Right renal pelvis (tissue), 4 donors: ENCODE data around the gene VIPR1. TPM values are rescaled to one million over a fixed set of nuclear protein-coding genes. Genes with fewer than 3 reads are reported as not detected.

Source experiments
- DNase-seq, 4 donors: peaks; one replicate each; pipeline ENCODE4 v3.0.0-alpha.2; 2013; ENCODE audit warnings: low read depth in 4 of 4, low spot score in 3 of 4, missing footprints in 1 of 4
- polyA plus RNA-seq, 4 donors: library from polyadenylated mRNA; unstranded; fragments of 120-200 nt; gene quantifications; one replicate each; pipeline ENCODE4 v1.2.1, GENCODE V29; 2013; ENCODE audit not compliant: insufficient read length in 4 of 4

VIPR1 gene
- polyA plus RNA-seq, 4 donors, result 1.1 to 2.5 (median 1.8) TPM

DNA sequence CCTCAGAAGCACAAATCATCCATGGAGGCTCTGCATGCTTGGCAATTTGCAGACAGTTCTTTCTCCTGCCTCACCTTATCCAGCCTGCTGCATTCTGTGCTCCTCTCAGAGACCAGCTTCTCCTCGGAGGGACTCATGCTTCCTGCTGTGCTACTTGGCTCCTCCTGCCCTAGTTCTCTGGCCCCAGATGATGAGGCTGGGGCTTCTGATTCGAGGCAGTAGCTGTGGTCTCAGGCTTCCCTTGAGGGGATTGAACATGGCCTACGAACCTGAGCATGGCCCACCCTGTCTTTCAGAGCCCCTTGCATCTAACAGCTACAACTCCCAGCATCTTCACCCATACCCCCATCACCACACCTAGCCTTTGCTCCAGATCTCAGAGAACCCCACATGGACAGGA lies 6.7 kb downstream of the VIPR1 start:
- DNase-seq, result no peak

DNA sequence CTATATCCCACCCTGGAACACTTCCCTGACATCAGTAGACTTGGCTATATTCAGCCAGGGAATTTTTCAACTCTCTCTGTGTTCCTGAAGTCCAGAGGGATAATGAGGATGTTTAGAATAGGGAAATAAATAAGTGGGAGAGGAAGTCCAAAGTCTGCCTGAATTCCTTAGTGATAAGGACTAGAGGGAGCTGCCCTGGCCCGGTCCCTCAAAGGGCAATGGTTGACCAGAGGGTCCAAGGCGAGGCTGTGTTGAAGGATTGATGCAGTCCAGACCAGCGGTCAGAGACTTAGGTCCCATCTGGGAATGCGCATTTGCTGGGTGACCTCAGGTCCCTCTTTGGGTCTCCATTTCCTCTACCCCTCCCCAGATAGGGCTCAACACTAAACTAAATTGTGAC lies 7.9 kb downstream of the VIPR1 start:
- DNase-seq, result no peak

DNA sequence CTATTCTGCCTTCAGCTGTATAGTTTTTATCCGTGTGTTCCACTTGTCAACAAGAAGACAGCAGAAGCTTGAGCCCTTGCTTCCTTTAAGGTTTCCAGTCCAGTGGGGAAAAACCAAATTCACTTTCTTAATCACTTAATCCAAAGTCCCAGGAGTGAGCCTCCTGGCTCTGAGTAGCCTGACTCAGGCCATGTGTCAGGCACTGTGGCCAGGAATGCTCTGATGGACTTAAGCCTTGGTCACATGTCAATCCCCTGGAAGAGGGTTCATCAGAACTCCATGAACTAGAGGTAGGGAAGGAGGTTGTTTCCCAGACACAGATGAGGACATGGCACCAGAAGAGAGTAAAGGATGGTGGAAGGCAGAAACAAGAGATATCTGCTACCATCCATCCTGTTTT lies 8.8 kb downstream of the VIPR1 start:
- no peak for DNase-seq

GRCh38 chr3:42511736-42512135 lies 9.3 kb downstream of the VIPR1 start:
- no peak for DNase-seq

DNA sequence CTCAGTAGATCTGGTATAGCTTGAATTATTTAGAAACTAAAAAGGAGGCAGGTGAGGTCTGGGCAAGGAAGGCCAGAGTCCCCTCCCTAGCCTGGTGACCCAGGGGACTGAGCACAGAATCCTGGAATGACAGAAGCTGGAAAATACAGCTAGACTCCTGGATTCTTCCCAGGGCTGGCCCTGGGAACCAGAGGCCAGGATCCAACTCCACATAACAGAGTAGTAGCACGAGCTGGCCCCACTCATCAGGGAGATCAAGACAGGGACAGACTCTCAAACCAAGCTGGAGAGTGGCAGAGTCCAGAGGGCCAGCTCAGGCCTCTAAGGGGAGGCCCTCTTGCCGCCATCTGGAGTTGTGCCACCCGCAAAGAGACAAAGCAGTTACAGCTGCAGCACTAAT lies 10.7 kb downstream of the VIPR1 start:
- no peak for DNase-seq

- no peak for DNase-seq
Observed at GRCh38 chr3:42513521-42513920, 11.1 kb downstream of the VIPR1 start.

DNA sequence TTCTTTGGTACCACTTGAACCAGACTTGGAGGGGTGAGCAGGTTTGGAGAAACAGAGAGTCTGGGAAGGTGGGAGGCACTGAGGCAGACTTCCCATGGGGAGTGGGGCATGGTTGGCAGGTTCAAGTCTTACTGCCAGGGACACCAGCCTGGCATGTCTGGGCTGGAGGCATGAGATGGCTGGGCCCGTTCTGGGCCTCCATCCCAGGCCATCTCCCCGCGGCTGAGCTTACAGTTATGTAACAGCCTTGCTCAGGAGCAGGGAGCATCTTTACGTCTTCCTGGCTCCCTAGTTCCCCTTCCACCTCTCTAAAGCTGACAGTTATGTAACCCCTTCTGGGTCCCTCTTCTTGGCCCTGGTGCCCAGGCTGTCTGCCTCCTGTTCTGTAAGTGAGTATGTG lies 12.4 kb downstream of the VIPR1 start:
- no peak for DNase-seq

GRCh38 chr3:42515391-42515916 lies 13.0 kb downstream of the VIPR1 start:
- no peak for DNase-seq

DNA sequence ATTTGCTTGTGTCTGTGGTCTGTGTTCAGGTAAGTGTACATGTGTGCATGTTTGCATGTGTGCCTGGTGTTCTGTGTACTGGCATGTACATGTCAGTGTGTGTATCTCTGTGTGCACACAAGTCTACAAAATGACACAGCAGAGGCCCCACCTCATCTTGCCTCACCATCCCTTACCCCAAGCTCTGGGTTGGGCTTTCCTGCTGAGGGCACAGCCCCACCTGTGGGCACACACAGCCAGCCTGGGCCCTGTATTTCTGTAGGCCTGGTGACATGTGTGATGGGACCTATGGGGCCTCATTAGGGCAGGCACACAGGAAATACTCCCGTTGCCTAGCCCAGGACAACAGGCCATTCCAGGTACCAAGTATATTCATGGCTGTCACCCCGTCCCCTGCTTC lies 13.5 kb downstream of the VIPR1 start:
- no peak for DNase-seq

GRCh38 chr3:42516443-42516842 lies 14.0 kb downstream of the VIPR1 start:
- DNase-seq, result no peak

GRCh38 chr3:42517117-42517516 lies 14.7 kb downstream of the VIPR1 start:
- DNase-seq, result no peak

DNA sequence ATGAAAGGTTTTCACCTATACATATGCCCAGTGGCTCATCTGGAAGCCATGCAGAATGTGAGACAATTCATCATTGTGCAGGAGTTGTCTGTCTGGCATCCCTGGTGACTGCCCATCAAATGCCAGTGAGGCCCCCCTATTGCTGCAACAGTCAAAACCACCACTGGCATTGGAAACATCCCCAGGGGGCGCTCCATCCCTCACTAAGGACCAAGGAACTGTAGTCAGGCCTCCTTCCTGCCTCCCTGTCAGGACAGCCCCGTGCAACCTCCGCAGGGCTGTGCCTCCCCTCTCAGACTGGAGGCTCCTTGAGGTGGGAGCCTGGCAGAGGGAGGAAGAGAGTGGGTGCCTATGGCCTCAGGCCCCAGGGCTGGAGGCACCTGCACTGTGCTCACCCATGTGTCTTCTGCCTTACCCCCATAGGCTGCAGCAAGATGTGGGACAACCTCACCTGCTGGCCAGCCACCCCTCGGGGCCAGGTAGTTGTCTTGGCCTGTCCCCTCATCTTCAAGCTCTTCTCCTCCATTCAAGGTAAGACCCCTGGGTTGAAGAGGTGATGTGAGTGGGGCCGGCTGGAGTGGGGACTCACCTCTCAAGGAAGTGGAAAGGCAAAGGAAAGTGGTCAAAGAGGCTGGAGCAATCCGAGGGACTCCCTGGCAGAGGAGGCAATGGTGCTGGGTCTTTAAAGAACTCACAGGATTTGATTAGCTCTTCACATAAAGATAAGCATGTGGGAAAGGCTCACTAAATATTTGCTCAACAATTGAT lies 16.5 kb downstream of the VIPR1 start:
- DNase-seq, result no peak

GRCh38 chr3:42519568-42519962 lies 17.1 kb downstream of the VIPR1 start:
- DNase-seq, result no peak

DNA sequence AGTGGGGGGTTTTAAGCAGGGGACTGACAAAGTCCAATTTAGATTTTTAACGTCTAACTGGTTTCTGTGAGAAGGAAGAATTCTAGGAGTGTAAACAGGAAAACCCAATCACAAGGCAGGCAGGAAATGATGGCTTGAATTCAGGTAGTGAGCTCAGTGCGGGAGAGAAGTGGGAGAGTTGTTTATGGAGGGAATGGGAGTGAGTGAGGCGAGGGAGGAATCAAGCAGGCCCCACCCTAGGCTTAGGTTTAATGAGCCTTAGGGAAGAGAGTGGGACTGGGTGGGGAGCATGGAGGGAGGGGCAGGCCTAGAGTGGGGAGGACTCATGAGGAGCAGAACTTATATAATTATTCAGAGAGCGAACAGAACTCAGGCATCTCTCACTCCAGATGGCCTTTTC lies 17.9 kb downstream of the VIPR1 start:
- DNase-seq, result no peak

- DNase-seq, result no peak
Observed at GRCh38 chr3:42520906-42521305, 18.5 kb downstream of the VIPR1 start.

DNA sequence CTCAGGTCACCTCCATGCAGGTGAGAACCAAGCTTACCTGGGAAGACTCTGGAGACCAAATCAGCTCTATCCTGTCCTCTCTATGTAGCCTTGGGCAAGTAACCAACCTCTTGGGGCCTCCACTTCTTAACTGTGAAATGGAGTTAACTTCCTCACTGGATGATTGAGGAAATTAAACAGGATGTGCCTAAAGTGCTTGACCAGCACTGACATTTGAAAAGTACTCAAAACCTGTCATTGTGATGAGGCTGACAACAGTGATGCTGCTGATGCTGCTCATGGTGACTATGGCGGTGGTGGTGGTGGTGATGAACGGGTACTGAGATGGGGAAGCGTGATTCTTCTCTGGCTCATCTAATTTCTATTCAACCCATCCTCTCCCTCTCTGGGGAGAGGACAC lies 22.3 kb downstream of the VIPR1 start:
- no peak for DNase-seq

GRCh38 chr3:42525212-42525611 lies 22.8 kb downstream of the VIPR1 start:
- DNase-seq, result no peak

DNA sequence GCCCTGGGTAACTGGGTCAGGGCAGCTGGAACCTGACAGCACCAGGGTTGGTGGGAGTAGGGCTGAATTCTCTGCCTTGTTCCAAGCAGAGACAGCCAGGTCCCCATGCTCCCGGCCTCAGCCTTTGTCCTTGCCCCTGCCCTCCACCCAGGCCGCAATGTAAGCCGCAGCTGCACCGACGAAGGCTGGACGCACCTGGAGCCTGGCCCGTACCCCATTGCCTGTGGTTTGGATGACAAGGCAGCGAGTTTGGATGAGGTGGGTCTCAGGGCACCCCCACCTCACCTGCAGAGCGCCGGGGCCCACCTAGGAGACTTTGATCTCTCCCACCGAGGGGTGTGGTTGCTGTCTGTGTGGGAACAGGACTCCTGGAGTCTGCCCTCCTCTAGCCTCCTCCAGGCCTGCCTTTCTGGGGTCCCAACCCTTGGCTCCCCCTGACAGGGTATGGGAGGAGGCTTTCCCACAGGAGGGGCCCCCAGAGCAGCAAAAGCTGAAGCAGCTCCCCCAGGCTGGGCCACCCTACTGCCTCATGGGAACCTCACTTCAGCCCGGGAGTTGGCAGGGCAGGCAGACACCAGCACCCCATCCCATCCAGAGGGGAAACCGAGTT lies 23.4 kb downstream of the VIPR1 start:
- DNase-seq, result no peak

DNA sequence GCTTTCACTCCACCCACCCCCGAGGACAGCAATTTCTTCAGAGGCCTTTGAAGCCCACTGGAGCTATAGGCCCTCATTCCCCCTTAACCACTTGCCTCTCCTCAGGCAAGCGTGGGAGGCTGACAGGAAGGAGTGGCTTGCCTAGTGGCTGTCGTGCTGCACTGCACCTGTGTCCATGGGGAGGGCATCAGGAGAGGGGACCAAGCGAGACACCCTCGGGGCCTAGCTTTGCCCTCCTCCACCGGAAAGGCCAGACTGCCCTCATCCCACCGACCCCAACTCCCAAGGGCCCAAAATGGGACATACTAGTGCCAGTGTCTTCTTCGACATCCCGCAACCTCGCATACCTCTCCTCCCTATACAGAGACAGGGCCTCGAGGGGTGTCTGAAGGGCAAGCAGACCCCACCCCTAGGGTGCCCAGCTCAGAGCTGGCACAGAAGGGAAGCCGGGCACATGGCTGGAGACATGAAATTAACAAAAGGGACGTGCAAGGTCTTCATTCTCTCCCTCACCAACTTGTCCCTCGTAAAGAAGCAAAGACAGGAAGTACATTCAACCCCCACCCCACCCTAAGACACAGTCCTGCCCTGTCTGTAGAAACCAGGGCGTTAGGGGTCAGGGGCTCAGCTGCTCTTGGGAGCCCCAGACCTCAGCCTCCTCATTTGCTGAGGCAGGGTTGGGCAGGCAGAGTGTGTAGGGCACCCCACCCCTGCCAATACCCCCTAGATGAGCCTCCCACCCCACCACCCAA lies 24.3 kb downstream of the VIPR1 start:
- no peak for DNase-seq

- DNase-seq, result no peak
Observed at GRCh38 chr3:42527368-42527917, 25.0 kb downstream of the VIPR1 start.

GRCh38 chr3:42529468-42529867 lies 27.0 kb downstream of the VIPR1 start:
- DNase-seq, result no peak
